HepG2 (cell line): ENCODE results near the gene SEMA4C. TPM values are rescaled to one million over a fixed set of nuclear protein-coding genes. Genes with fewer than 3 reads are reported as not detected.
A peak's percentile ranks its signal among the peaks of the same experiment; 100 is the strongest.

Experiments
- ATRX ChIP-seq: sonication (generic); formaldehyde crosslinking; IDR thresholded peaks from 2 replicates; pipeline ENCODE4 v1.4.0; 2020; ENCODE audit warnings: missing genetic modification reagents, borderline replicate concordance
- BRCA1 ChIP-seq: sonication (generic); formaldehyde crosslinking; IDR thresholded peaks from 2 replicates; pipeline ENCODE4 v1.4.0; 2020; ENCODE audit warnings: missing genetic modification reagents
- FOXA1 ChIP-seq, 2 experiments: fragments of 450-650 bp in 1 of 2; sonication (generic) in 1 of 2; formaldehyde crosslinking in 1 of 2; IDR thresholded peaks; 2 replicates each; pipeline versions ENCODE4 v1.4.0 to v1.6.1; 2016 to 2020; ENCODE audit warnings: missing genetic modification reagents in 1 of 2
- GMEB2 ChIP-seq: IDR thresholded peaks from 2 replicates; pipeline ENCODE4 v1.6.1; 2016; ENCODE audit warnings: missing biosample characterization, missing genetic modification reagents, low read depth
- HOXA7 ChIP-seq: sonication (generic); formaldehyde crosslinking; IDR thresholded peaks from 2 replicates; pipeline ENCODE4 v1.8.1; 2022; ENCODE audit warnings: mild to moderate bottlenecking, missing genetic modification reagents, moderate library complexity
- IKZF4 ChIP-seq: sonication (generic); formaldehyde crosslinking; IDR thresholded peaks from 2 replicates; pipeline ENCODE4 v1.5.1; 2020; ENCODE audit warnings: borderline replicate concordance, mild to moderate bottlenecking, low read depth, missing genetic modification reagents; ENCODE audit errors: not compliant biosample characterization
- KDM3A ChIP-seq: IDR thresholded peaks from 2 replicates; pipeline ENCODE4 v1.6.1; 2018; ENCODE audit warnings: low read depth, missing compliant biosample characterization
- KLF15 ChIP-seq: sonication (generic); formaldehyde crosslinking; IDR thresholded peaks from 2 replicates; pipeline ENCODE4 v1.8.1; 2023; ENCODE audit warnings: borderline replicate concordance, mild to moderate bottlenecking, inconsistent platforms, missing genetic modification reagents, mixed read lengths
- MAF1 ChIP-seq: sonication (generic); formaldehyde crosslinking; IDR thresholded peaks from 2 replicates; pipeline ENCODE4 v1.5.0; 2020; ENCODE audit warnings: missing genetic modification reagents, borderline replicate concordance
- NFE2L1 ChIP-seq: sonication (generic); formaldehyde crosslinking; IDR thresholded peaks from 2 replicates; pipeline ENCODE4 v1.4.0; 2020; ENCODE audit warnings: missing genetic modification reagents, mild to moderate bottlenecking, borderline replicate concordance
- NRL ChIP-seq: sonication (generic); formaldehyde crosslinking; IDR thresholded peaks from 2 replicates; pipeline ENCODE4 v1.5.0; 2020; ENCODE audit warnings: missing genetic modification reagents, mild to moderate bottlenecking, moderate library complexity, borderline replicate concordance
- ONECUT2 ChIP-seq: sonication (generic); formaldehyde crosslinking; IDR thresholded peaks from 2 replicates; pipeline ENCODE4 v1.4.0; 2020; ENCODE audit warnings: missing genetic modification reagents
- SAFB2 ChIP-seq: sonication (generic); formaldehyde crosslinking; IDR thresholded peaks from 2 replicates; pipeline ENCODE4 v1.5.1; 2020; ENCODE audit warnings: missing genetic modification reagents, low read depth, mild to moderate bottlenecking, borderline replicate concordance
- ZBTB43 ChIP-seq: sonication (generic); formaldehyde crosslinking; conservative IDR thresholded peaks from 2 replicates; pipeline ENCODE4 v1.4.0; 2020; ENCODE audit warnings: missing genetic modification reagents
- ZFX ChIP-seq: sonication (generic); formaldehyde crosslinking; IDR thresholded peaks from 2 replicates; pipeline ENCODE4 v1.4.0; 2020; ENCODE audit warnings: mild to moderate bottlenecking, low read depth, missing genetic modification reagents, moderate library complexity
- ZNF20 ChIP-seq: sonication (generic); formaldehyde crosslinking; IDR thresholded peaks from 2 replicates; pipeline ENCODE4 v1.4.0; 2020; ENCODE audit warnings: mild to moderate bottlenecking, moderate library complexity, missing genetic modification reagents
- ZNF281 ChIP-seq: sonication (generic); formaldehyde crosslinking; IDR thresholded peaks from 2 replicates; pipeline ENCODE4 v1.4.0; 2020; ENCODE audit warnings: missing genetic modification reagents, borderline replicate concordance
- ZNF563 ChIP-seq: sonication (generic); formaldehyde crosslinking; IDR thresholded peaks from 2 replicates; pipeline ENCODE4 v1.8.0; 2022; ENCODE audit warnings: mild to moderate bottlenecking, moderate library complexity, missing genetic modification reagents
- ZNF580 ChIP-seq: IDR thresholded peaks from 2 replicates; pipeline ENCODE4 v1.6.1; 2016; ENCODE audit warnings: low read depth, borderline replicate concordance
- ZNF607 ChIP-seq: sonication (generic); formaldehyde crosslinking; IDR thresholded peaks from 2 replicates; pipeline ENCODE4 v1.5.1; 2020; ENCODE audit warnings: missing genetic modification reagents, mild to moderate bottlenecking, borderline replicate concordance
- ZNF615 ChIP-seq: sonication (generic); formaldehyde crosslinking; IDR thresholded peaks from 2 replicates; pipeline ENCODE4 v1.5.0; 2020; ENCODE audit warnings: mild to moderate bottlenecking, missing genetic modification reagents, borderline replicate concordance
- ZNF629 ChIP-seq: sonication (generic); formaldehyde crosslinking; conservative IDR thresholded peaks from 2 replicates; pipeline ENCODE4 v1.5.0; 2020; ENCODE audit warnings: missing genetic modification reagents
- ZNF839 ChIP-seq: sonication (generic); formaldehyde crosslinking; IDR thresholded peaks from 2 replicates; pipeline ENCODE4 v1.4.0; 2020; ENCODE audit warnings: missing genetic modification reagents, mild to moderate bottlenecking, borderline replicate concordance
- polyA plus RNA-seq, 8 experiments: library from polyadenylated mRNA; depleted of rRNA in 3 of 8; stranded (reverse) in 7 of 8; unstranded in 1 of 8; fragments of >200 nt; fragmentation: Illumina TruSeq in 4 of 8; extraction: Trizol in 4 of 8; gene quantifications; 2 replicates each; pipeline versions ENCODE4 v1.2.1 to v1.2.3, GENCODE V29; 2011 to 2016; ENCODE audit warnings: low read depth in 4 of 8, missing spikeins in 1 of 8, mixed read lengths in 1 of 8; ENCODE audit not compliant: insufficient read depth in 1 of 8
- total RNA-seq, 5 experiments: library from RNA; depleted of rRNA; stranded (reverse); fragments of >200 nt; fragmentation: Illumina TruSeq; extraction: Trizol; gene quantifications; 2 replicates each; pipeline ENCODE4 v1.2.3, GENCODE V29; 2016; ENCODE audit warnings: low read depth in 1 of 5

The SEMA4C gene
- total and polyA plus RNA-seq, 2 of the 13 experiments (the other 11 are each of a cell fraction or from before 2014, with no cell fraction given): 25.9 to 46.6 TPM

- no peak for TF ChIP-seq GMEB2 (CRISPR knock-in tag)
- no peak for TF ChIP-seq NFE2L1 (CRISPR knock-in tag)
- TF ChIP-seq KLF15 (CRISPR knock-in tag): 0 out of 2 replicates have a peak, but pooled peaks have one; percentile 79
- TF ChIP-seq KDM3A (CRISPR knock-in tag): 0 out of 2 replicates have a peak, but pooled peaks have one; percentile 39
- TF ChIP-seq ZNF615 (CRISPR knock-in tag): peak; percentile 81; the same call in 1 of the 2 replicates
- TF ChIP-seq ATRX (CRISPR knock-in tag): no peak
- no peak for TF ChIP-seq ZBTB43 (CRISPR knock-in tag)
- TF ChIP-seq ONECUT2 (CRISPR knock-in tag): no peak
- TF ChIP-seq ZNF629 (CRISPR knock-in tag): no peak; the same call in 1 of the 2 replicates
- no peak for TF ChIP-seq ZNF281 (CRISPR knock-in tag)
- TF ChIP-seq ZNF20: no peak
- TF ChIP-seq MAF1 (CRISPR knock-in tag): no peak
- TF ChIP-seq HOXA7 (CRISPR knock-in tag): no peak
- TF ChIP-seq NRL: peak; percentile 12; the same call in 1 of the 2 replicates
- TF ChIP-seq ZNF563: peak; percentile 19; the same call in 1 of the 2 replicates
- no peak for TF ChIP-seq IKZF4 (CRISPR knock-in tag)
- TF ChIP-seq ZNF580: no peak
- no peak for TF ChIP-seq FOXA1 (IDR thresholded peaks at IDR 0.05)
- no peak for TF ChIP-seq FOXA1 (CRISPR knock-in tag; IDR thresholded peaks at IDR 0.05)
- TF ChIP-seq ZNF607 (CRISPR knock-in tag): no peak
- TF ChIP-seq ZFX (CRISPR knock-in tag): no peak
- 0 out of 2 replicates have a peak, but pooled peaks have one; percentile 28 for TF ChIP-seq SAFB2 (CRISPR knock-in tag)
- TF ChIP-seq BRCA1 (CRISPR knock-in tag): no peak
- TF ChIP-seq ZNF839 (CRISPR knock-in tag): no peak
Observed at GRCh38 chr2:96867756-96868554, 1.9 kb downstream of the SEMA4C start (continued).
